Endothelial cell of umbilical vein (primary cell): ENCODE data around the gene GABRR3. TPM values are rescaled to one million over a fixed set of nuclear protein-coding genes. Genes with fewer than 3 reads are reported as not detected.

Experiments used
- BruUV-seq: library from RNA; stranded (reverse); fragments of 400-500 nt; replicated peaks from 2 replicates; lab custom pipeline; 2021; lab: Mats Ljungman, UMichigan
- CTCF ChIA-PET: fragments of 300-600, 350-600 bp; sonication (Branson Sonifier 250); formaldehyde crosslinking; loops from one replicate; lab custom pipeline; 2021; ENCODE audit warnings: antibody characterized with exemption, inconsistent platforms; lab: Charles Lee
- POLR2A ChIA-PET: fragments of 300-600, 350-600 bp; sonication (Branson Sonifier 250); formaldehyde crosslinking; loops from one replicate; lab custom pipeline; 2021; ENCODE audit warnings: antibody characterized with exemption, inconsistent platforms; lab: Charles Lee
- DNase-seq: peaks from one replicate; pipeline ENCODE4 v3.0.0-alpha.2; 2011; ENCODE audit warnings: low read depth, low spot score
- FAIRE-seq: peaks from 2 replicates; lab custom pipeline; 2011; peaks lifted over from hg19 to GRCh38; lab: Jason Lieb, UNC
- H2AFZ ChIP-seq: 2 replicates; pipeline ENCODE4 v1.6.0; 2012; ENCODE audit warnings: low read depth, low read length, control low read depth, inconsistent platforms
- H3K27ac ChIP-seq: 2 replicates; pipeline ENCODE4 v1.5.1; 2011; ENCODE audit warnings: low read depth, mild to moderate bottlenecking, control low read depth, low read length, moderate library complexity; ENCODE audit not compliant: insufficient read depth
- H3K27me3 ChIP-seq, 2 experiments: 2 replicates each; pipeline versions ENCODE4 v1.6.0 to v1.6.1; 2011; ENCODE audit warnings: low read length in 2 of 2, mixed read lengths in 1 of 2; ENCODE audit not compliant: control insufficient read depth in 2 of 2, insufficient read depth in 2 of 2
- H3K36me3 ChIP-seq, 2 experiments: 2 replicates in 1 of 2; 3 replicates in 1 of 2; pipeline ENCODE4 v1.5.1; 2011; ENCODE audit warnings: low read length in 2 of 2, mild to moderate bottlenecking in 1 of 2, moderate library complexity in 1 of 2; ENCODE audit not compliant: control insufficient read depth in 2 of 2, insufficient read depth in 2 of 2; ENCODE audit errors: extremely low read depth in 1 of 2
- H3K4me1 ChIP-seq: 3 replicates; pipeline ENCODE4 v1.5.1; 2011; ENCODE audit warnings: mild to moderate bottlenecking, low read length; ENCODE audit not compliant: control insufficient read depth, insufficient read depth; ENCODE audit errors: extremely low read depth
- H3K4me2 ChIP-seq: 2 replicates; pipeline ENCODE4 v1.6.1; 2011; ENCODE audit warnings: low read length, control low read depth, mixed read lengths; ENCODE audit not compliant: insufficient read depth
- H3K4me3 ChIP-seq, 3 experiments: fragments of 200-600 bp in 1 of 3; sonication (generic), shearing (Covaris generic) in 1 of 3; replicated peaks in 1 of 3; 2 replicates each; pipeline ENCODE4 v1.5.1; 2011 to 2016; ENCODE audit warnings: control low read depth in 3 of 3, low read length in 3 of 3, mild to moderate bottlenecking in 2 of 3, inconsistent platforms in 1 of 3, low read depth in 1 of 3, moderate library complexity in 1 of 3; ENCODE audit not compliant: insufficient read depth in 1 of 3
- H3K79me2 ChIP-seq: 2 replicates; pipeline ENCODE4 v1.6.0; 2012; ENCODE audit warnings: low read length, inconsistent platforms; ENCODE audit not compliant: control insufficient read depth, insufficient read depth
- H3K9ac ChIP-seq: replicated peaks from 2 replicates; pipeline ENCODE3; 2011; ENCODE audit warnings: low read length, control low read depth; ENCODE audit not compliant: insufficient read depth; ENCODE audit errors: extremely low read depth
- H3K9me1 ChIP-seq: replicated peaks from 3 replicates; pipeline ENCODE4 v1.6.0; 2011; ENCODE audit warnings: mild to moderate bottlenecking, low read length; ENCODE audit not compliant: control insufficient read depth, insufficient read depth; ENCODE audit errors: extremely low read depth
- H3K9me3 ChIP-seq: replicated peaks from 2 replicates; pipeline ENCODE4 v1.5.1; 2012; ENCODE audit warnings: low read length, inconsistent platforms; ENCODE audit not compliant: control insufficient read depth, insufficient read depth
- H4K20me1 ChIP-seq: replicated peaks from 2 replicates; pipeline ENCODE3; 2011; ENCODE audit warnings: mild to moderate bottlenecking, low read length; ENCODE audit not compliant: control insufficient read depth, insufficient read depth; ENCODE audit errors: extremely low read depth
- EZH2 ChIP-seq: IDR thresholded peaks from 2 replicates; pipeline ENCODE4 v1.6.1; 2012; ENCODE audit warnings: borderline replicate concordance, low read depth, mild to moderate bottlenecking, moderate library complexity, low read length, inconsistent platforms; ENCODE audit not compliant: severe bottlenecking
- FOS ChIP-seq: IDR thresholded peaks from 2 replicates; pipeline ENCODE4 v1.6.1; 2011; ENCODE audit warnings: mild to moderate bottlenecking, low read length, moderate library complexity, borderline replicate concordance; ENCODE audit not compliant: insufficient read depth
- GATA2 ChIP-seq: IDR thresholded peaks from 2 replicates; pipeline ENCODE4 v1.7.0; 2011; ENCODE audit warnings: low read depth, mild to moderate bottlenecking, moderate library complexity, mixed read lengths, low read length; ENCODE audit not compliant: insufficient read length, insufficient read depth
- JUN ChIP-seq: IDR thresholded peaks from 2 replicates; pipeline ENCODE4 v1.6.1; 2011; ENCODE audit warnings: borderline replicate concordance, low read depth; ENCODE audit not compliant: insufficient read length, insufficient read depth
- MYC ChIP-seq: IDR thresholded peaks from one replicate; pipeline ENCODE4 v1.6.1; 2011; ENCODE audit warnings: mild to moderate bottlenecking, low read depth, low read length
- POLR2A ChIP-seq: IDR thresholded peaks from 2 replicates; pipeline ENCODE4 v1.6.1; 2012; ENCODE audit warnings: low read depth, mild to moderate bottlenecking, control low read depth, low read length
- POLR2AphosphoS5 ChIP-seq: IDR thresholded peaks from 2 replicates; pipeline ENCODE4 v1.6.1; 2012; ENCODE audit warnings: low read depth, mild to moderate bottlenecking, control low read depth, low read length, moderate library complexity; ENCODE audit not compliant: insufficient read depth
- dilution Hi-C: fragments of 300-500 bp; cut with MboI; formaldehyde crosslinking; loops from one replicate; pipeline ENCODE4 v1.15.0; 2019; ENCODE audit warnings: low sequenced_read_pairs; ENCODE audit not compliant: extremely low pct_ligation_motif_present
- intact Hi-C: fragments of 100-400 bp; cut with micrococcal nuclease; formaldehyde crosslinking; loops from one replicate; pipeline ENCODE4 v1.10.0; 2022
- polyA plus RNA-seq, 4 experiments: library from polyadenylated mRNA; depleted of rRNA in 3 of 4; stranded (reverse) in 3 of 4; unstranded in 1 of 4; fragments of >200 nt; gene quantifications; 2 replicates each; pipeline versions ENCODE4 v1.2.1 to v1.2.3, GENCODE V29; 2011 to 2012; ENCODE audit warnings: missing spikeins in 1 of 4
- total RNA-seq: library from RNA; stranded (reverse); gene quantifications from 2 replicates; pipeline ENCODE4 v1.2.3, GENCODE V29; 2021
- TF ChIP-seq, protein P1 (sequence below): IDR thresholded peaks from 2 replicates; pipeline ENCODE4 v1.6.1; 2011; ENCODE audit not compliant: insufficient read depth, insufficient read length
- TF ChIP-seq, protein P2 (sequence below), 2 donors: IDR thresholded peaks; 1 replicate in 1 of 2; 2 replicates in 1 of 2; pipeline ENCODE4 v1.5.1; 2011; ENCODE audit warnings: low read length in 2 of 2, mild to moderate bottlenecking in 2 of 2, moderate library complexity in 2 of 2, control low read depth in 1 of 2, inconsistent platforms in 1 of 2, low read depth in 1 of 2; ENCODE audit not compliant: insufficient read depth in 1 of 2; ENCODE audit errors: extremely low read depth in 1 of 2

GABRR3 gene
- total and polyA plus RNA-seq, 2 donors (not counting 3 experiments of a cell fraction or from before 2014, with no cell fraction given), result not detected

DNA sequence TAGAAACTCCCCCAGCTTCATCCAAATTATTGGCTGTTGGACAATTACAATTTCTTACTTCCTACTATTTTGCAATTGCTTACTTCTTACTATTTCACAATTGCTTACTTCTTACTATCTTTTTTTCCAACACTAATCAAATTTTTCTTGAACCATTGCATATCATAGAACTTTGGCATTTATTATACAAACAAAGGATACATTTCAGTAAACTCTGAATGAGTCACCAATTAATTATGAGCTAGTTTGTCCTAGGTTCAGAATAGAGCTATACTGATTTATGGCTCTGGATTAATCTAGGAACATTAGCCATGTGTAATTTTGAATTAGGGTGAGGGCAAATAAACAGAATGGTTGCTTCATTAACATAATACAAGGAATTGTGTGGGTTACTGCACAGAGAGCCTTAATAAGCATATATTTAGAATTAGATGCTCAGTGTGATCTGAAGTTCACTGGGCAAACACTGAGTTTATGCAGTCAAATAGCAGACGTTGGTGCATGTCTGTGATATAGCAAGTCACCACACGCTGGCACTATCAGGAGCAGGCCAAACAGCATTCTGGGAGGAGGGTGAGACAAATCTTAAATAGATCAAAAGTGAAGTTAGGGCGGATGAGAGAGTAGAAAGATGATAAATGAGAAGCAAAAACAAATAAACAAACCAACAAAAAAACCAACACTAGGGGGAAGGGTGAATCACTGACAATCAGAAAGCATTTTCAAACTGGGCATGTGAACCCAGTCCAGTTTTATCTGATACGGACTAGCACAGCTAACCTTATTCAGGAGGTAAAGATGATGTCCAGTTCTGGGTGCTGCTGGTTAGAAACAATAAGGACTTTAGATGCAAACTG, 21.5 kb downstream of the GABRR3 start:
- no peaks in the 10 kb centered on the region for H3K9me1 ChIP-seq
- dilution Hi-C loops, result no loop called here
- no peaks in the 10 kb centered on the region for H4K20me1 ChIP-seq
- ChIA-PET CTCF (interaction anchor here (1.1 to 9.7 kb wide), 5 partner anchors 9 to 294 kb away, joined by 3 to 104 read pairs (median 3); no protein-coding TSS in a partner anchor), POLR2A (no interaction called here)
- no peak overlapping the region for H3K4me3 ChIP-seq
- no TSS peak for BruUV-seq
- no peak overlapping the region for H3K4me2 ChIP-seq
- intact Hi-C loops, result no loop called here
- H2AFZ ChIP-seq, result no peak overlapping the region
- no peaks in the 10 kb centered on the region for H3K4me1 ChIP-seq
- no peak overlapping the region for H3K9ac ChIP-seq
- H3K9me3 ChIP-seq, result no peaks in the 10 kb centered on the region
- no peaks in the 10 kb centered on the region for H3K79me2 ChIP-seq
- no peak overlapping the region for H3K27ac ChIP-seq
- DNase-seq, result no peak
- no peak for FAIRE-seq
- H3K27me3 ChIP-seq, result peaks cover 3 to 4% of the 10 kb centered on the region in 2 experiments
- no peaks in the 10 kb centered on the region for H3K36me3 ChIP-seq
- TF ChIP-seq FOS, result no peak
- peak; percentile 7 for TF ChIP-seq JUN
- TF ChIP-seq, protein P1, sequence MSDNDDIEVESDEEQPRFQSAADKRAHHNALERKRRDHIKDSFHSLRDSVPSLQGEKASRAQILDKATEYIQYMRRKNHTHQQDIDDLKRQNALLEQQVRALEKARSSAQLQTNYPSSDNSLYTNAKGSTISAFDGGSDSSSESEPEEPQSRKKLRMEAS, result no peak
- no peak for TF ChIP-seq MYC
- TF ChIP-seq EZH2, result no peak

DNA sequence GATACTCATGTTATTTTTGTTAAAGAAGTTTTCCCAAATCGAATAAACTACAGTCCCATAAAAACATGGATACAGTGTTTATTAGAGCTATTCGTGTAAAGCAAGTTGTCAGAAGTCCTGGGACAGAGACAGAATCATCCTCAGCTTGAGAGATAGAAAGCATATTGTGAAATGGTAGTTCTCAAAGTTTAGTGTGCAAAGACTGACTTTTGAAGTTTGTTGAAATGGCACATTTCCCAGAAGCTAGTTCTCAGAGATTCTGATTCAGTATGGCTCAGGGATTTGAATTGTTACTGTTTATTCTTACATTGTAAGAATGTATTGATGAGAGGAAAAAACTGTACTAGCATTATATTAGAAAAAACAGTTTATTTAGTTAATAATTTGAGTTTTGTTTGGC, 22.1 kb downstream of the GABRR3 start:
- Histone ChIP-seq H3K27me3 (peaks cover 3 to 4% of the 10 kb centered on the region in 2 experiments), H3K9me3 (no peaks in the 10 kb centered on the region), H3K4me3 (no peak overlapping the region), H3K9ac (no peak overlapping the region), H4K20me1 (no peaks in the 10 kb centered on the region), H3K79me2 (no peaks in the 10 kb centered on the region), H3K4me1 (no peaks in the 10 kb centered on the region), H2AFZ (no peak overlapping the region), H3K4me2 (no peak overlapping the region), H3K36me3 (no peaks in the 10 kb centered on the region), H3K27ac (no peak overlapping the region), H3K9me1 (no peaks in the 10 kb centered on the region)
- ChIA-PET POLR2A (no interaction called here), CTCF (interaction anchor here (1.4 to 9.7 kb wide), 4 partner anchors 10 to 294 kb away, joined by 3 to 104 read pairs (median 4); no protein-coding TSS in a partner anchor)
- dilution Hi-C loops, result no loop called here
- FAIRE-seq, result no peak
- intact Hi-C loops, result no loop called here
- no peak for TF ChIP-seq FOS
- TF ChIP-seq GATA2, result no peak
- TF ChIP-seq, protein P2, sequence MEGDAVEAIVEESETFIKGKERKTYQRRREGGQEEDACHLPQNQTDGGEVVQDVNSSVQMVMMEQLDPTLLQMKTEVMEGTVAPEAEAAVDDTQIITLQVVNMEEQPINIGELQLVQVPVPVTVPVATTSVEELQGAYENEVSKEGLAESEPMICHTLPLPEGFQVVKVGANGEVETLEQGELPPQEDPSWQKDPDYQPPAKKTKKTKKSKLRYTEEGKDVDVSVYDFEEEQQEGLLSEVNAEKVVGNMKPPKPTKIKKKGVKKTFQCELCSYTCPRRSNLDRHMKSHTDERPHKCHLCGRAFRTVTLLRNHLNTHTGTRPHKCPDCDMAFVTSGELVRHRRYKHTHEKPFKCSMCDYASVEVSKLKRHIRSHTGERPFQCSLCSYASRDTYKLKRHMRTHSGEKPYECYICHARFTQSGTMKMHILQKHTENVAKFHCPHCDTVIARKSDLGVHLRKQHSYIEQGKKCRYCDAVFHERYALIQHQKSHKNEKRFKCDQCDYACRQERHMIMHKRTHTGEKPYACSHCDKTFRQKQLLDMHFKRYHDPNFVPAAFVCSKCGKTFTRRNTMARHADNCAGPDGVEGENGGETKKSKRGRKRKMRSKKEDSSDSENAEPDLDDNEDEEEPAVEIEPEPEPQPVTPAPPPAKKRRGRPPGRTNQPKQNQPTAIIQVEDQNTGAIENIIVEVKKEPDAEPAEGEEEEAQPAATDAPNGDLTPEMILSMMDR (IDR thresholded peaks at IDR 0.05; ENCODE audit: extremely low read depth in 1 of 2, insufficient read depth in 1 of 2, low read depth in 1 of 2, low read length in 2 of 2), result no peak
- no peak for TF ChIP-seq POLR2AphosphoS5
- TF ChIP-seq JUN, result no peak
- TF ChIP-seq EZH2, result no peak
- no peak for TF ChIP-seq POLR2A
- no peak for TF ChIP-seq MYC
- no TSS peak for BruUV-seq
- DNase-seq, result no peak
